ENCODE results near the gene NHEJ1.

NHEJ1 gene

GRCh38 chr2:219123356-219124135 lies 37.1 kb downstream of the NHEJ1 start:
- DNase-seq (ENCODE audit: low read depth in 2 of 2) = no peak

- DNase-seq (ENCODE audit: low read depth in 2 of 2) = no peak
Observed at GRCh38 chr2:219122202-219122980, 38.2 kb downstream of the NHEJ1 start.

- no peak for DNase-seq (ENCODE audit: low read depth in 2 of 2)
Observed at GRCh38 chr2:219120082-219120481, 40.5 kb downstream of the NHEJ1 start.

- DNase-seq (ENCODE audit: low read depth in 2 of 2) = peak in 1 of 2 experiments; percentile 10
Observed at GRCh38 chr2:219119422-219120043, 41.1 kb downstream of the NHEJ1 start.

- DNase-seq (ENCODE audit: low read depth in 2 of 2) = no peak
Observed at GRCh38 chr2:219118504-219118903, 42.1 kb downstream of the NHEJ1 start.

GRCh38 chr2:219116776-219117646 lies 43.6 kb downstream of the NHEJ1 start:
- no peak for DNase-seq (ENCODE audit: low read depth in 2 of 2)

- no peak for DNase-seq (ENCODE audit: low read depth in 2 of 2)
Observed at GRCh38 chr2:219112651-219113338, 47.8 kb downstream of the NHEJ1 start.

- no peak for DNase-seq (ENCODE audit: low read depth in 2 of 2)
Observed at GRCh38 chr2:219112062-219112406, 48.6 kb downstream of the NHEJ1 start.

GRCh38 chr2:219111375-219112061 lies 49.1 kb downstream of the NHEJ1 start:
- no peak for DNase-seq (ENCODE audit: low read depth in 2 of 2)

- DNase-seq (ENCODE audit: low read depth in 2 of 2) = no peak
Observed at GRCh38 chr2:219109471-219109870, 51.1 kb downstream of the NHEJ1 start.

- DNase-seq (ENCODE audit: low read depth in 2 of 2) = no peak
Observed at GRCh38 chr2:219107758-219108157, 52.9 kb downstream of the NHEJ1 start.

GRCh38 chr2:219106251-219106650 lies 54.4 kb downstream of the NHEJ1 start:
- no peak for DNase-seq (ENCODE audit: low read depth in 2 of 2)

- DNase-seq (ENCODE audit: low read depth in 2 of 2) = peak; percentile 10 to 15
Observed at GRCh38 chr2:219104107-219105035, 56.2 kb downstream of the NHEJ1 start.

GRCh38 chr2:219099329-219099728 lies 61.3 kb downstream of the NHEJ1 start:
- DNase-seq (ENCODE audit: low read depth in 2 of 2) = no peak

GRCh38 chr2:219095406-219095935 lies 65.1 kb downstream of the NHEJ1 start:
- no peak for DNase-seq (ENCODE audit: low read depth in 2 of 2)

GRCh38 chr2:219094171-219094570 lies 66.4 kb downstream of the NHEJ1 start:
- no peak for DNase-seq (ENCODE audit: low read depth in 2 of 2)

GRCh38 chr2:219090436-219091299 lies 69.9 kb downstream of the NHEJ1 start:
- DNase-seq (ENCODE audit: low read depth in 2 of 2) = no peak

- no peak for DNase-seq (ENCODE audit: low read depth in 2 of 2)
Observed at GRCh38 chr2:219089330-219089729, 71.3 kb downstream of the NHEJ1 start.

Data from fibroblast of skin of left quadriceps (primary cell).